ENCODE data around the gene MFRP. TPM values are rescaled to one million over a fixed set of nuclear protein-coding genes. Genes with fewer than 3 reads are reported as not detected.

Gene MFRP
- total and polyA plus RNA-seq, 10 of the 15 experiments (the other 5 are each of a cell fraction or from before 2014, with no cell fraction given): not detected

- no peak for TF ChIP-seq FOXK2 (IDR thresholded peaks at IDR 0.05)
- TF ChIP-seq HCFC1 (IDR thresholded peaks at IDR 0.05; ENCODE audit: low read length): no peak
- TF ChIP-seq SMAD1 (IDR thresholded peaks at IDR 0.05; ENCODE audit: low read depth, partially characterized antibody): no peak
- TF ChIP-seq SMARCA5 (IDR thresholded peaks at IDR 0.05): no peak
- no peak for TF ChIP-seq HDGF (IDR thresholded peaks at IDR 0.05)
- TF ChIP-seq SUPT20H (IDR thresholded peaks at IDR 0.05; ENCODE audit: borderline replicate concordance, control insufficient read depth, low read depth, low read length): no peak
- no peak for TF ChIP-seq CREB1 (IDR thresholded peaks at IDR 0.05; ENCODE audit: low read depth)
- no peak for TF ChIP-seq ZBTB33 (IDR thresholded peaks at IDR 0.05)
- no peak for TF ChIP-seq SREBF1 (IDR thresholded peaks at IDR 0.05; ENCODE audit: low read length)
- TF ChIP-seq TBL1XR1 (IDR thresholded peaks at IDR 0.05; ENCODE audit: low read depth, low read length): no peak
- no peak for TF ChIP-seq JUND (IDR thresholded peaks at IDR 0.05; ENCODE audit: low read depth, low read length)
- peak; percentile 31; the same call in 1 of the 2 replicates for TF ChIP-seq DPF2 (IDR thresholded peaks at IDR 0.05)
- no peak for TF ChIP-seq RELA (IDR thresholded peaks at IDR 0.05; ENCODE audit: borderline replicate concordance, partially characterized antibody)
- TF ChIP-seq NBN (IDR thresholded peaks at IDR 0.05): no peak; the same call in 1 of the 2 replicates
- TF ChIP-seq TCF3 (IDR thresholded peaks at IDR 0.05; ENCODE audit: borderline replicate concordance, insufficient read depth, low read depth, low read length): 0 out of 2 replicates have a peak, but pooled peaks have one; percentile 8
- peak in 1 of 2 experiments; percentile 91; a peak in 2 of 4 replicates for TF ChIP-seq SRF (IDR thresholded peaks at IDR 0.05; ENCODE audit: low read depth in 2 of 2, low read length in 2 of 2)
- TF ChIP-seq GATAD2B (conservative IDR thresholded peaks at IDR 0.05; ENCODE audit: low read depth): no peak
- TF ChIP-seq NR2C1 (IDR thresholded peaks at IDR 0.05): no peak
- TF ChIP-seq TAF1 (IDR thresholded peaks at IDR 0.05; ENCODE audit: borderline replicate concordance, low read depth, low read length): peak; percentile 66; the same call in 1 of the 2 replicates
- no peak for TF ChIP-seq BCL11A (IDR thresholded peaks at IDR 0.05; ENCODE audit: low read depth, low read length)
- TF ChIP-seq POU2F2 (IDR thresholded peaks at IDR 0.05; ENCODE audit: borderline replicate concordance, low read depth, low read length): no peak; the same call in 1 of the 3 replicates
- TF ChIP-seq RELB (IDR thresholded peaks at IDR 0.05; ENCODE audit: low read depth): no peak
- no peak for TF ChIP-seq CBX3 (IDR thresholded peaks at IDR 0.05; ENCODE audit: borderline replicate concordance, low read depth)
- TF ChIP-seq SKIL (IDR thresholded peaks at IDR 0.05; ENCODE audit: low read depth, poor library complexity, severe bottlenecking): no peak
- no peak for TF ChIP-seq IRF5 (IDR thresholded peaks at IDR 0.05; ENCODE audit: borderline replicate concordance)
Observed at GRCh38 chr11:119320776-119321524, 25.6 kb downstream of the MFRP start (continued).
